Measurements from ENCODE around the gene AQP7.

DNA sequence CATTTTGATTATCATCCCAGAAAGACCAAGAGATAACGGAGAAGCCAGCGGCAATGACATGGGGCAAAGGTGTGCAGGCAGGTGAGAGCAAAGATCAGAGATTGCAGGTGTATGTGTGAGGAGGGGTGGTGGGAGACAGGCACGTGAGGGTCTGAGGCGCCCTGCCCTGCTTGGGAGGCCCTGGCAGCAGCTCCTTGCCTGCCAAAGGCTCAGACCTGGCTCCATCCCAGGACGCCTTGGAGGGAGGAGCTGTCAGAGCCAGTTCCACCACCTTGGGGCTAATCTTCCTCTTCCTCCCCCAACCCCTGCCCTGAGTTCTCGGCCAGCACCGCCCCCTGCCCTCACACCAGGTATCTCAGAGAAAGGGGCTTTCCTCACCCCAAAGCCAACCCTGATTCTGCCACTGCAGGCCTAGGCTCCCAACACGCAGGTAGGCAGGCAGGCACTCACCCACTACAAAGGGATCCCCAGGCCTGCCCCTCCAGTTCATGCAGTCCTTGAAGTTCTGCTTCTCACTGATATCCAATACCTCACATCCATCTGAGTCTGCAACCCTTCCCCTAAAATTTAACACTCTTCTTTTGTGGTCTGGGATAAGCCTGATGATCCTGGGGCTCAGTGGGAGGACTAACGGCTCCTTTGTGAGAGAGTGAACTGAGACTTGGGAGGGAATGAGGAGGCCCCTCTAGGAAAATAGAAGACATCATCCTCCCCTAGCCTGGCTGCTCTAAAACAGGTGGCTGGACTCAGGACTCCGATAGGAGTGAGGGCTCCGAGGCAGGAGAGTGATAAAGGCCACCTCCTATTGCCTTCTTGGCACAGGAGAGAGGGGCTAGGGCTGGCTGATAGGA lies 43.2 kb upstream of the AQP7 start:
- TF ChIP-seq, protein P1, sequence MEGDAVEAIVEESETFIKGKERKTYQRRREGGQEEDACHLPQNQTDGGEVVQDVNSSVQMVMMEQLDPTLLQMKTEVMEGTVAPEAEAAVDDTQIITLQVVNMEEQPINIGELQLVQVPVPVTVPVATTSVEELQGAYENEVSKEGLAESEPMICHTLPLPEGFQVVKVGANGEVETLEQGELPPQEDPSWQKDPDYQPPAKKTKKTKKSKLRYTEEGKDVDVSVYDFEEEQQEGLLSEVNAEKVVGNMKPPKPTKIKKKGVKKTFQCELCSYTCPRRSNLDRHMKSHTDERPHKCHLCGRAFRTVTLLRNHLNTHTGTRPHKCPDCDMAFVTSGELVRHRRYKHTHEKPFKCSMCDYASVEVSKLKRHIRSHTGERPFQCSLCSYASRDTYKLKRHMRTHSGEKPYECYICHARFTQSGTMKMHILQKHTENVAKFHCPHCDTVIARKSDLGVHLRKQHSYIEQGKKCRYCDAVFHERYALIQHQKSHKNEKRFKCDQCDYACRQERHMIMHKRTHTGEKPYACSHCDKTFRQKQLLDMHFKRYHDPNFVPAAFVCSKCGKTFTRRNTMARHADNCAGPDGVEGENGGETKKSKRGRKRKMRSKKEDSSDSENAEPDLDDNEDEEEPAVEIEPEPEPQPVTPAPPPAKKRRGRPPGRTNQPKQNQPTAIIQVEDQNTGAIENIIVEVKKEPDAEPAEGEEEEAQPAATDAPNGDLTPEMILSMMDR (IDR thresholded peaks at IDR 0.05; ENCODE audit: borderline replicate concordance, extremely low read depth, low read length, poor library complexity, severe bottlenecking): no peak
- no peak for TF ChIP-seq EZH2 (IDR thresholded peaks at IDR 0.05; ENCODE audit: borderline replicate concordance, low read depth, low read length, severe bottlenecking)
